HEK293 (cell line): Measurements from ENCODE around the gene DDAH1.

Source experiments
- CTCF ChIA-PET: fragments of 350-600 bp; formaldehyde crosslinking; extraction: SDS; loops from one replicate; lab custom pipeline; 2021; ENCODE audit warnings: antibody characterized with exemption; lab: Yijun Ruan, JAX
- POLR2A ChIA-PET: fragments of 300-600 bp; formaldehyde crosslinking; extraction: SDS; loops from one replicate; lab custom pipeline; 2020; ENCODE audit warnings: antibody characterized with exemption, inconsistent platforms; lab: Yijun Ruan, JAX
- H3K27ac ChIP-seq: fragments of 200-500 bp; sonication (Bioruptor generic); 2 replicates; pipeline ENCODE4 v1.5.1; 2014; ENCODE audit warnings: low read depth, low read length, control low read depth, inconsistent platforms; ENCODE audit errors: extremely low read depth
- H3K36me3 ChIP-seq, 2 experiments: fragments of 200-500 bp in 1 of 2; sonication (Bioruptor generic) in 1 of 2; 1 replicate in 1 of 2; 2 replicates in 1 of 2; pipeline ENCODE4 v1.5.1; 2014 to 2017; ENCODE audit warnings: inconsistent platforms in 2 of 2, low read length in 2 of 2; ENCODE audit not compliant: control insufficient read depth in 2 of 2, insufficient read depth in 1 of 2
- H3K4me1 ChIP-seq: fragments of 200-500 bp; sonication (Bioruptor generic); 2 replicates; pipeline ENCODE4 v1.5.1; 2014; ENCODE audit warnings: mild to moderate bottlenecking, low read length, inconsistent platforms; ENCODE audit not compliant: control insufficient read depth, insufficient read depth
- H3K4me3 ChIP-seq: 2 replicates; pipeline ENCODE4 v1.5.1; 2011; ENCODE audit warnings: low read depth, mild to moderate bottlenecking, control low read depth, low read length, moderate library complexity
- H3K9me3 ChIP-seq: fragments of 200-500 bp; sonication (Bioruptor generic); 2 replicates; pipeline ENCODE4 v1.5.1; 2014; ENCODE audit warnings: low read depth, low read length, inconsistent platforms; ENCODE audit not compliant: control insufficient read depth, insufficient read depth
- HIC1 ChIP-seq: fragments of 450-650 bp; formaldehyde crosslinking; IDR thresholded peaks from 2 replicates; pipeline ENCODE4 v1.5.1; 2016; ENCODE audit warnings: missing biosample characterization, missing genetic modification characterization
- KLF10 ChIP-seq: fragments of 450-650 bp; IDR thresholded peaks from 2 replicates; pipeline ENCODE4 v1.5.1; 2018; ENCODE audit warnings: missing biosample characterization, mild to moderate bottlenecking, missing genetic modification characterization
- PRDM10 ChIP-seq: fragments of 450-650 bp; formaldehyde crosslinking; IDR thresholded peaks from 2 replicates; pipeline ENCODE4 v1.5.1; 2016; ENCODE audit warnings: missing biosample characterization, missing genetic modification characterization
- SCRT2 ChIP-seq: fragments of 450-650 bp; formaldehyde crosslinking; IDR thresholded peaks from 2 replicates; pipeline ENCODE4 v1.5.1; 2016; ENCODE audit warnings: missing biosample characterization, missing genetic modification characterization
- TCF7L2 ChIP-seq: IDR thresholded peaks from 2 replicates; pipeline ENCODE4 v1.6.1; 2011; ENCODE audit warnings: low read depth, mild to moderate bottlenecking, inconsistent platforms, low read length, moderate library complexity, borderline replicate concordance
- ZNF155 ChIP-seq: fragments of 450-650 bp; formaldehyde crosslinking; IDR thresholded peaks from 2 replicates; pipeline ENCODE4 v1.5.1; 2016; ENCODE audit warnings: missing biosample characterization, missing genetic modification characterization
- ZNF292 ChIP-seq: fragments of 450-650 bp; formaldehyde crosslinking; IDR thresholded peaks from 2 replicates; pipeline ENCODE4 v1.5.1; 2016; ENCODE audit warnings: low read depth, missing biosample characterization, missing genetic modification characterization, borderline replicate concordance
- ZNF366 ChIP-seq: fragments of 450-650 bp; formaldehyde crosslinking; conservative IDR thresholded peaks from 2 replicates; pipeline ENCODE4 v1.5.1; 2016; ENCODE audit warnings: missing biosample characterization, missing genetic modification characterization
- ZNF530 ChIP-seq: fragments of 450-650 bp; formaldehyde crosslinking; IDR thresholded peaks from 2 replicates; pipeline ENCODE4 v1.5.1; 2016; ENCODE audit warnings: low read depth, missing biosample characterization, missing genetic modification characterization
- ZNF558 ChIP-seq: fragments of 450-650 bp; formaldehyde crosslinking; IDR thresholded peaks from 2 replicates; pipeline ENCODE4 v1.5.1; 2016; ENCODE audit warnings: missing biosample characterization, missing genetic modification characterization
- ZNF571 ChIP-seq: fragments of 450-650 bp; formaldehyde crosslinking; IDR thresholded peaks from 2 replicates; pipeline ENCODE4 v1.5.0; 2017; ENCODE audit warnings: missing biosample characterization, missing genetic modification characterization
- ZNF654 ChIP-seq: fragments of 450-650 bp; formaldehyde crosslinking; IDR thresholded peaks from 2 replicates; pipeline ENCODE4 v1.5.1; 2016; ENCODE audit warnings: low read depth, missing biosample characterization, missing genetic modification characterization
- ZNF692 ChIP-seq: fragments of 450-650 bp; formaldehyde crosslinking; IDR thresholded peaks from 2 replicates; pipeline ENCODE4 v1.5.1; 2016; ENCODE audit warnings: missing biosample characterization, missing genetic modification characterization

The DDAH1 gene

GRCh38 chr1:85450832-85451231 lies 14.1 kb downstream of the DDAH1 start:
- Histone ChIP-seq H3K9me3 (no peaks in the 10 kb centered on the region), H3K36me3 (no peaks in the 10 kb centered on the region), H3K4me3 (no peak overlapping the region), H3K27ac (no peak overlapping the region), H3K4me1 (peaks cover 3% of the 10 kb centered on the region; the same call in 1 of the 2 replicates)
- POLR2A ChIA-PET = no interaction called here
- TF ChIP-seq ZNF530 (tag by site-specific recombination) (no peak), SCRT2 (tag by site-specific recombination) (peak; percentile 38; the same call in 1 of the 2 replicates)
- CTCF ChIA-PET = interaction anchor here (1.7 kb wide), 1 partner anchor 143 kb away, joined by 6 read pairs; no protein-coding TSS in a partner anchor

- CTCF ChIA-PET = no interaction called here
Observed at GRCh38 chr1:85449356-85449755, 15.6 kb downstream of the DDAH1 start.

GRCh38 chr1:85448358-85448757 lies 16.6 kb downstream of the DDAH1 start:
- Histone ChIP-seq H3K4me3 (no peak overlapping the region), H3K9me3 (no peaks in the 10 kb centered on the region), H3K27ac (no peak overlapping the region), H3K4me1 (peaks cover 3% of the 10 kb centered on the region; the same call in 1 of the 2 replicates), H3K36me3 (no peaks in the 10 kb centered on the region)
- POLR2A ChIA-PET = no interaction called here
- TF ChIP-seq ZNF692 (tag by site-specific recombination) (no peak), ZNF366 (tag by site-specific recombination) (no peak)
- CTCF ChIA-PET = no interaction called here

More at GRCh38 chr1:85449356-85449755, 15.6 kb downstream of the DDAH1 start:
- Histone ChIP-seq H3K4me3 (no peak overlapping the region), H3K9me3 (no peaks in the 10 kb centered on the region), H3K27ac (no peak overlapping the region), H3K36me3 (no peaks in the 10 kb centered on the region), H3K4me1 (peaks cover 3% of the 10 kb centered on the region; the same call in 1 of the 2 replicates)
- POLR2A ChIA-PET = no interaction called here
- TF ChIP-seq PRDM10 (tag by site-specific recombination) = no peak
- no peak for TF ChIP-seq ZNF654 (tag by site-specific recombination)
- no peak for TF ChIP-seq KLF10
- no peak for TF ChIP-seq ZNF558
- TF ChIP-seq ZNF155 (tag by site-specific recombination) = no peak
- no peak for TF ChIP-seq ZNF571 (tag by site-specific recombination)
- TF ChIP-seq TCF7L2 = no peak
- TF ChIP-seq HIC1 (tag by site-specific recombination) = no peak
- no peak for TF ChIP-seq ZNF292 (tag by site-specific recombination)
